Endothelial cell of umbilical vein (primary cell): ENCODE measurements around the gene SAMD14. TPM values are rescaled to one million over a fixed set of nuclear protein-coding genes. Genes with fewer than 3 reads are reported as not detected.

Experiments used
- BruUV-seq: library from RNA; stranded (reverse); fragments of 400-500 nt; replicated peaks from 2 replicates; lab custom pipeline; 2021; lab: Mats Ljungman, UMichigan
- CTCF ChIA-PET: fragments of 300-600, 350-600 bp; sonication (Branson Sonifier 250); formaldehyde crosslinking; loops from one replicate; lab custom pipeline; 2021; ENCODE audit warnings: antibody characterized with exemption, inconsistent platforms; lab: Charles Lee
- POLR2A ChIA-PET: fragments of 300-600, 350-600 bp; sonication (Branson Sonifier 250); formaldehyde crosslinking; loops from one replicate; lab custom pipeline; 2021; ENCODE audit warnings: antibody characterized with exemption, inconsistent platforms; lab: Charles Lee
- DNase-seq: peaks from one replicate; pipeline ENCODE4 v3.0.0-alpha.2; 2011; ENCODE audit warnings: low read depth, low spot score
- FAIRE-seq: peaks from 2 replicates; lab custom pipeline; 2011; peaks lifted over from hg19 to GRCh38; lab: Jason Lieb, UNC
- H2AFZ ChIP-seq: 2 replicates; pipeline ENCODE4 v1.6.0; 2012; ENCODE audit warnings: low read depth, low read length, control low read depth, inconsistent platforms
- H3K27ac ChIP-seq: 2 replicates; pipeline ENCODE4 v1.5.1; 2011; ENCODE audit warnings: low read depth, mild to moderate bottlenecking, control low read depth, low read length, moderate library complexity; ENCODE audit not compliant: insufficient read depth
- H3K27me3 ChIP-seq, 2 experiments: 2 replicates each; pipeline versions ENCODE4 v1.6.0 to v1.6.1; 2011; ENCODE audit warnings: low read length in 2 of 2, mixed read lengths in 1 of 2; ENCODE audit not compliant: control insufficient read depth in 2 of 2, insufficient read depth in 2 of 2
- H3K36me3 ChIP-seq, 2 experiments: 2 replicates in 1 of 2; 3 replicates in 1 of 2; pipeline ENCODE4 v1.5.1; 2011; ENCODE audit warnings: low read length in 2 of 2, mild to moderate bottlenecking in 1 of 2, moderate library complexity in 1 of 2; ENCODE audit not compliant: control insufficient read depth in 2 of 2, insufficient read depth in 2 of 2; ENCODE audit errors: extremely low read depth in 1 of 2
- H3K4me1 ChIP-seq: 3 replicates; pipeline ENCODE4 v1.5.1; 2011; ENCODE audit warnings: mild to moderate bottlenecking, low read length; ENCODE audit not compliant: control insufficient read depth, insufficient read depth; ENCODE audit errors: extremely low read depth
- H3K4me2 ChIP-seq: 2 replicates; pipeline ENCODE4 v1.6.1; 2011; ENCODE audit warnings: low read length, control low read depth, mixed read lengths; ENCODE audit not compliant: insufficient read depth
- H3K4me3 ChIP-seq, 3 experiments: fragments of 200-600 bp in 1 of 3; sonication (generic), shearing (Covaris generic) in 1 of 3; replicated peaks in 1 of 3; 2 replicates each; pipeline ENCODE4 v1.5.1; 2011 to 2016; ENCODE audit warnings: control low read depth in 3 of 3, low read length in 3 of 3, mild to moderate bottlenecking in 2 of 3, inconsistent platforms in 1 of 3, low read depth in 1 of 3, moderate library complexity in 1 of 3; ENCODE audit not compliant: insufficient read depth in 1 of 3
- H3K79me2 ChIP-seq: 2 replicates; pipeline ENCODE4 v1.6.0; 2012; ENCODE audit warnings: low read length, inconsistent platforms; ENCODE audit not compliant: control insufficient read depth, insufficient read depth
- H3K9ac ChIP-seq: replicated peaks from 2 replicates; pipeline ENCODE3; 2011; ENCODE audit warnings: low read length, control low read depth; ENCODE audit not compliant: insufficient read depth; ENCODE audit errors: extremely low read depth
- H3K9me1 ChIP-seq: replicated peaks from 3 replicates; pipeline ENCODE4 v1.6.0; 2011; ENCODE audit warnings: mild to moderate bottlenecking, low read length; ENCODE audit not compliant: control insufficient read depth, insufficient read depth; ENCODE audit errors: extremely low read depth
- H3K9me3 ChIP-seq: replicated peaks from 2 replicates; pipeline ENCODE4 v1.5.1; 2012; ENCODE audit warnings: low read length, inconsistent platforms; ENCODE audit not compliant: control insufficient read depth, insufficient read depth
- H4K20me1 ChIP-seq: replicated peaks from 2 replicates; pipeline ENCODE3; 2011; ENCODE audit warnings: mild to moderate bottlenecking, low read length; ENCODE audit not compliant: control insufficient read depth, insufficient read depth; ENCODE audit errors: extremely low read depth
- CTCF ChIP-seq, 2 donors: IDR thresholded peaks; 1 replicate in 1 of 2; 2 replicates in 1 of 2; pipeline ENCODE4 v1.5.1; 2011; ENCODE audit warnings: low read length in 2 of 2, mild to moderate bottlenecking in 2 of 2, moderate library complexity in 2 of 2, control low read depth in 1 of 2, inconsistent platforms in 1 of 2, low read depth in 1 of 2; ENCODE audit not compliant: insufficient read depth in 1 of 2; ENCODE audit errors: extremely low read depth in 1 of 2
- EZH2 ChIP-seq: IDR thresholded peaks from 2 replicates; pipeline ENCODE4 v1.6.1; 2012; ENCODE audit warnings: borderline replicate concordance, low read depth, mild to moderate bottlenecking, moderate library complexity, low read length, inconsistent platforms; ENCODE audit not compliant: severe bottlenecking
- FOS ChIP-seq: IDR thresholded peaks from 2 replicates; pipeline ENCODE4 v1.6.1; 2011; ENCODE audit warnings: mild to moderate bottlenecking, low read length, moderate library complexity, borderline replicate concordance; ENCODE audit not compliant: insufficient read depth
- GATA2 ChIP-seq: IDR thresholded peaks from 2 replicates; pipeline ENCODE4 v1.7.0; 2011; ENCODE audit warnings: low read depth, mild to moderate bottlenecking, moderate library complexity, mixed read lengths, low read length; ENCODE audit not compliant: insufficient read length, insufficient read depth
- JUN ChIP-seq: IDR thresholded peaks from 2 replicates; pipeline ENCODE4 v1.6.1; 2011; ENCODE audit warnings: borderline replicate concordance, low read depth; ENCODE audit not compliant: insufficient read length, insufficient read depth
- MAX ChIP-seq: IDR thresholded peaks from 2 replicates; pipeline ENCODE4 v1.6.1; 2011; ENCODE audit not compliant: insufficient read depth, insufficient read length
- MYC ChIP-seq: IDR thresholded peaks from one replicate; pipeline ENCODE4 v1.6.1; 2011; ENCODE audit warnings: mild to moderate bottlenecking, low read depth, low read length
- POLR2A ChIP-seq: IDR thresholded peaks from 2 replicates; pipeline ENCODE4 v1.6.1; 2012; ENCODE audit warnings: low read depth, mild to moderate bottlenecking, control low read depth, low read length
- POLR2AphosphoS5 ChIP-seq: IDR thresholded peaks from 2 replicates; pipeline ENCODE4 v1.6.1; 2012; ENCODE audit warnings: low read depth, mild to moderate bottlenecking, control low read depth, low read length, moderate library complexity; ENCODE audit not compliant: insufficient read depth
- dilution Hi-C: fragments of 300-500 bp; cut with MboI; formaldehyde crosslinking; loops from one replicate; pipeline ENCODE4 v1.15.0; 2019; ENCODE audit warnings: low sequenced_read_pairs; ENCODE audit not compliant: extremely low pct_ligation_motif_present
- intact Hi-C: fragments of 100-400 bp; cut with micrococcal nuclease; formaldehyde crosslinking; loops from one replicate; pipeline ENCODE4 v1.10.0; 2022
- polyA plus RNA-seq, 4 experiments: library from polyadenylated mRNA; depleted of rRNA in 3 of 4; stranded (reverse) in 3 of 4; unstranded in 1 of 4; fragments of >200 nt; gene quantifications; 2 replicates each; pipeline versions ENCODE4 v1.2.1 to v1.2.3, GENCODE V29; 2011 to 2012; ENCODE audit warnings: missing spikeins in 1 of 4
- total RNA-seq: library from RNA; stranded (reverse); gene quantifications from 2 replicates; pipeline ENCODE4 v1.2.3, GENCODE V29; 2021

The SAMD14 gene
- total and polyA plus RNA-seq, 2 donors (not counting 3 experiments of a cell fraction or from before 2014, with no cell fraction given) = 6.8 to 15.6 TPM

- H3K4me2 ChIP-seq = no peak overlapping the region
- H3K4me1 ChIP-seq = peaks cover 10% of the 10 kb centered on the region
- dilution Hi-C loops = no loop called here
- H3K9me1 ChIP-seq = no peaks in the 10 kb centered on the region
- no peak overlapping the region for H2AFZ ChIP-seq
- POLR2A ChIA-PET = interaction anchor here (0.7 kb wide), 1 partner anchor 73 kb away, joined by 5 read pairs; no protein-coding TSS in a partner anchor
- H4K20me1 ChIP-seq = no peaks in the 10 kb centered on the region
- peaks cover 0 to 16% of the 10 kb centered on the region in 2 experiments for H3K36me3 ChIP-seq
- BruUV-seq = no TSS peak
- FAIRE-seq = no peak
- no peaks in the 10 kb centered on the region for H3K79me2 ChIP-seq
- no peaks in the 10 kb centered on the region for H3K27me3 ChIP-seq
- TF ChIP-seq GATA2 (no peak), POLR2A (no peak), CTCF (IDR thresholded peaks at IDR 0.05; ENCODE audit: extremely low read depth in 1 of 2, insufficient read depth in 1 of 2, low read depth in 1 of 2, low read length in 2 of 2) (no peak), MYC (no peak), MAX (no peak), FOS (no peak), POLR2AphosphoS5 (no peak), JUN (no peak), EZH2 (no peak)
- no peak for DNase-seq
- H3K27ac ChIP-seq = no peak overlapping the region
- no peak overlapping the region for H3K9ac ChIP-seq
- CTCF ChIA-PET = interaction anchor here (0.8 to 5.4 kb wide), 48 partner anchors 9 to 213 kb away, joined by 3 to 101 read pairs (median 9); partner anchors contain the start of genes ITGA3, PPP1R9B, SAMD14 and SGCA
- H3K4me3 ChIP-seq = no peak overlapping the region
- intact Hi-C loops = loop anchor here (1.0 to 2.0 kb wide), 4 partner anchors 58 to 203 kb away; no protein-coding TSS in a partner anchor
- no peaks in the 10 kb centered on the region for H3K9me3 ChIP-seq
These were observed 36.2 kb downstream of the SAMD14 start for GRCh38 chr17:50093807-50094206.
